NCI-H1048 (cell line): ENCODE measurements around the gene DCXR.
"Not testable (repeated sequence)": the region's sequence is repeated elsewhere in the genome, so short reads cannot be mapped to it uniquely, and the experiment has no call there.

Experiments
- DNase-seq: peaks from one replicate; lab custom pipeline; 2025; lab: John Stamatoyannopoulos, UW

Gene DCXR

GRCh38 chr17:82039695-82040299 is 2.3 kb upstream of the DCXR start:
- DNase-seq, result no peak

GRCh38 chr17:82038796-82039409 is 1.4 kb upstream of the DCXR start:
- not testable (repeated sequence) for DNase-seq

GRCh38 chr17:82037889-82038195 is 345 bp upstream of the DCXR start:
- DNase-seq, result no peak

- no peak for DNase-seq
Observed at GRCh38 chr17:82036634-82037091, 834 bp downstream of the DCXR start.

GRCh38 chr17:82035956-82036633 is 1.4 kb downstream of the DCXR start:
- no peak for DNase-seq

- no peak for DNase-seq
Observed at GRCh38 chr17:82035488-82035887, 2.0 kb downstream of the DCXR start.

- no peak for DNase-seq
Observed at GRCh38 chr17:82034371-82035011, 3.0 kb downstream of the DCXR start.

- DNase-seq, result no peak
Observed at GRCh38 chr17:82033359-82034085, 4.0 kb downstream of the DCXR start.

- peak; percentile 28 for DNase-seq
Observed at GRCh38 chr17:82031885-82032627, 5.4 kb downstream of the DCXR start.

GRCh38 chr17:82031303-82031884 is 6.1 kb downstream of the DCXR start, which contains the start of gene RAC3:
RAC3 (plus strand) TSS chr17:82031678; CDS start chr17:82031762, 84 bp downstream.
- DNase-seq, result peak; percentile 46

- DNase-seq, result peak; percentile 42
Observed at GRCh38 chr17:82030470-82031302, 6.8 kb downstream of the DCXR start.

GRCh38 chr17:82029990-82030469 is 7.5 kb downstream of the DCXR start:
- no peak for DNase-seq

GRCh38 chr17:82029391-82029790 is 8.1 kb downstream of the DCXR start:
- DNase-seq, result no peak

GRCh38 chr17:82028966-82029365 is 8.5 kb downstream of the DCXR start:
- DNase-seq, result no peak

GRCh38 chr17:82028246-82028645 is 9.3 kb downstream of the DCXR start:
- DNase-seq, result no peak

GRCh38 chr17:82025401-82026107 is 11.9 kb downstream of the DCXR start:
- DNase-seq, result no peak

- no peak for DNase-seq
Observed at GRCh38 chr17:82024859-82025258, 12.6 kb downstream of the DCXR start.

GRCh38 chr17:82023447-82024241 is 13.9 kb downstream of the DCXR start:
- no peak for DNase-seq
